ENCODE data around the gene C16orf92. TPM values are rescaled to one million over a fixed set of nuclear protein-coding genes. Genes with fewer than 3 reads are reported as not detected.
A peak's percentile ranks its signal among the peaks of the same experiment; 100 is the strongest.

C16orf92 gene
- total and polyA plus RNA-seq, 2 of the 13 experiments (the other 11 are each of a cell fraction or from before 2014, with no cell fraction given): not detected

GRCh38 chr16:29973384-29974246, 49.4 kb upstream of the C16orf92 start, which contains the start of gene TAOK2 (continued):
- 0 out of 2 replicates have a peak, but pooled peaks have one; percentile 8 for TF ChIP-seq MZF1 (CRISPR knock-in tag; IDR thresholded peaks at IDR 0.05; ENCODE audit: borderline replicate concordance)
- TF ChIP-seq WIZ (CRISPR knock-in tag; IDR thresholded peaks at IDR 0.05): no peak
- TF ChIP-seq TBP (CRISPR knock-in tag; IDR thresholded peaks at IDR 0.05): no peak
- TF ChIP-seq CC2D1A (CRISPR knock-in tag; IDR thresholded peaks at IDR 0.05): 0 out of 2 replicates have a peak, but pooled peaks have one; percentile 83
- TF ChIP-seq HINFP (CRISPR knock-in tag; IDR thresholded peaks at IDR 0.05; ENCODE audit: low read depth): peak; percentile 82; the same call in 1 of the 2 replicates
- peak; percentile 75 for TF ChIP-seq ZNF263 (CRISPR knock-in tag; IDR thresholded peaks at IDR 0.05)
- 0 out of 2 replicates have a peak, but pooled peaks have one; percentile 31 for TF ChIP-seq ZNF773 (CRISPR knock-in tag; IDR thresholded peaks at IDR 0.05; ENCODE audit: borderline replicate concordance)
- peak; percentile 54 for TF ChIP-seq UBTF (CRISPR knock-in tag; IDR thresholded peaks at IDR 0.05)
- TF ChIP-seq GMEB1 (CRISPR knock-in tag; IDR thresholded peaks at IDR 0.05; ENCODE audit: borderline replicate concordance): peak; percentile 85
- no peak for TF ChIP-seq ZNF629 (CRISPR knock-in tag; conservative IDR thresholded peaks at IDR 0.05)
- TF ChIP-seq ZSCAN30 (CRISPR knock-in tag; IDR thresholded peaks at IDR 0.05): no peak
- peak; percentile 93 for TF ChIP-seq MYPOP (CRISPR knock-in tag; IDR thresholded peaks at IDR 0.05)
- TF ChIP-seq ZNF512B (CRISPR knock-in tag; IDR thresholded peaks at IDR 0.05; ENCODE audit: borderline replicate concordance): no peak
- TF ChIP-seq ZNF180 (CRISPR knock-in tag; IDR thresholded peaks at IDR 0.05; ENCODE audit: borderline replicate concordance, low read depth): no peak
